Body of pancreas (tissue), 4 donors: Measurements from ENCODE around the gene IGSF9. TPM values are rescaled to one million over a fixed set of nuclear protein-coding genes. Genes with fewer than 3 reads are reported as not detected.

ENCODE experiments used
- ATAC-seq: fragments of 150-250 bp; one replicate; pipeline ENCODE4 v1.9.1; 2016
- DNase-seq, 4 donors: peaks; one replicate each; pipeline ENCODE4 v3.0.0-alpha.2; 2019
- H3K27ac ChIP-seq, 4 donors: fragments of 200-600 bp; sonication (generic); 1 replicate in 3 of 4; 2 replicates in 1 of 4; pipeline versions ENCODE4 v1.5.1 to v1.6.1; 2016 to 2019; ENCODE audit warnings: mild to moderate bottlenecking in 1 of 4, mixed read lengths in 1 of 4, moderate library complexity in 1 of 4
- H3K27me3 ChIP-seq, 2 donors: fragments of 200-600 bp; sonication (generic); one replicate each; pipeline ENCODE4 v1.6.0; 2016; ENCODE audit warnings: mild to moderate bottlenecking in 1 of 2
- H3K36me3 ChIP-seq, 2 donors: fragments of 200-600 bp; sonication (generic); replicated peaks in 1 of 2; 2 replicates each; pipeline ENCODE4 v1.5.1; 2016; ENCODE audit warnings: low read depth in 2 of 2; ENCODE audit not compliant: insufficient read depth in 1 of 2
- H3K4me1 ChIP-seq: fragments of 200-600 bp; sonication (generic); one replicate; pipeline ENCODE4 v1.6.0; 2016
- H3K4me3 ChIP-seq, 2 donors: fragments of 200-600 bp; sonication (generic); 1 replicate in 1 of 2; 2 replicates in 1 of 2; pipeline ENCODE4 v1.5.1; 2016 to 2019
- H3K9me3 ChIP-seq, 3 donors: fragments of 200-600 bp; sonication (generic); 1 replicate in 2 of 3; 2 replicates in 1 of 3; pipeline ENCODE4 v1.5.1; 2016
- CTCF ChIP-seq, 7 experiments: fragments of 450-650 bp in 4 of 7; fragments of 200-600 bp in 3 of 7; sonication (generic) in 3 of 7; IDR thresholded peaks; one replicate each; pipeline ENCODE4 v1.5.1; 2016 to 2019; ENCODE audit warnings: antibody characterized with exemption in 7 of 7
- POLR2A ChIP-seq, 3 donors: fragments of 450-650 bp; IDR thresholded peaks; one replicate each; pipeline ENCODE4 v1.6.1; 2016; ENCODE audit warnings: antibody characterized with exemption in 3 of 3, mild to moderate bottlenecking in 2 of 3
- WGBS, 2 donors: methylation state at CpG; one replicate each; pipeline ENCODE4 v1.1.5; 2017; 5-methylcytosine and 5-hydroxymethylcytosine counted together
- intact Hi-C: fragments of 100-400 bp; cut with DNase I; formaldehyde crosslinking; loops from one replicate; pipeline ENCODE4 v1.15.1; 2023
- total RNA-seq, 2 donors: library from RNA; depleted of rRNA; stranded (reverse); fragments of >200 nt; gene quantifications; one replicate each; pipeline ENCODE4 v1.1.0, GENCODE V29; 2016

IGSF9 gene
- total RNA-seq, 2 donors from 2014 or later, result 2.3 to 4.9 TPM

GRCh38 chr1:159921251-159921650 is 24.2 kb downstream of the IGSF9 start:
- ATAC-seq, result no peak
- peaks cover 68% of the 10 kb centered on the region for H3K4me1 ChIP-seq
- intact Hi-C loops, result no loop called here

GRCh38 chr1:159920651-159921050 is 24.8 kb downstream of the IGSF9 start:
- Histone ChIP-seq H3K9me3 (no peaks in the 10 kb centered on the region), H3K27me3 (no peaks in the 10 kb centered on the region), H3K4me3 (no peak overlapping the region), H3K36me3 (peaks cover 4 to 18% of the 10 kb centered on the region in 2 donors), H3K4me1 (peaks cover 68% of the 10 kb centered on the region), H3K27ac (no peak overlapping the region)
- ATAC-seq (no peak), DNase-seq (no peak)
- intact Hi-C loops, result no loop called here
- WGBS, 2 donors, result 71 to 89% methylated on average over 1 of the region's 1 CpG
- TF ChIP-seq POLR2A (IDR thresholded peaks at IDR 0.05), result no peak

More at GRCh38 chr1:159921251-159921650, 24.2 kb downstream of the IGSF9 start:
- DNase-seq, result no peak
- Histone ChIP-seq H3K4me3 (no peak overlapping the region), H3K27ac (peak overlapping the region in 3 of 4 donors; percentile 94 to 99 (median 97)), H3K9me3 (no peaks in the 10 kb centered on the region), H3K27me3 (no peaks in the 10 kb centered on the region), H3K36me3 (peaks cover 4 to 18% of the 10 kb centered on the region in 2 donors)
- 53 to 58% methylated on average over 1 of the region's 1 CpG for WGBS, 2 donors
- TF ChIP-seq CTCF (IDR thresholded peaks at IDR 0.05) (no peak), POLR2A (IDR thresholded peaks at IDR 0.05) (no peak)

- 90 to 95% methylated on average over 8 to 10 of the region's 10 CpGs for WGBS, 2 donors
- Histone ChIP-seq H3K27me3 (no peaks in the 10 kb centered on the region), H3K9me3 (no peaks in the 10 kb centered on the region), H3K4me3 (no peak overlapping the region), H3K27ac (no peak overlapping the region), H3K4me1 (peaks cover 70% of the 10 kb centered on the region), H3K36me3 (peaks cover 4 to 18% of the 10 kb centered on the region in 2 donors)
- TF ChIP-seq CTCF (IDR thresholded peaks at IDR 0.05) (no peak), POLR2A (IDR thresholded peaks at IDR 0.05) (no peak)
- intact Hi-C loops, result no loop called here
- ATAC-seq (no peak), DNase-seq (no peak)
Measured at GRCh38 chr1:159920202-159920601, 25.2 kb downstream of the IGSF9 start.

GRCh38 chr1:159919236-159919865 is 26.1 kb downstream of the IGSF9 start:
- no peak overlapping the region for H3K27ac ChIP-seq
- H3K4me1 ChIP-seq, result peaks cover 74% of the 10 kb centered on the region
- no peak overlapping the region for H3K4me3 ChIP-seq
- 89 to 100% methylated on average over 10 of the region's 10 CpGs for WGBS, 2 donors
- DNase-seq, result no peak
- no peaks in the 10 kb centered on the region for H3K9me3 ChIP-seq
- no peaks in the 10 kb centered on the region for H3K27me3 ChIP-seq
- peaks cover 4 to 18% of the 10 kb centered on the region in 2 donors for H3K36me3 ChIP-seq
- ATAC-seq, result no peak
- intact Hi-C loops, result no loop called here
- no peak for TF ChIP-seq CTCF (IDR thresholded peaks at IDR 0.05)
- TF ChIP-seq POLR2A (IDR thresholded peaks at IDR 0.05), result no peak

GRCh38 chr1:159918352-159919200 is 26.8 kb downstream of the IGSF9 start:
- no peak for TF ChIP-seq POLR2A (IDR thresholded peaks at IDR 0.05)
- TF ChIP-seq CTCF (IDR thresholded peaks at IDR 0.05), result no peak
- WGBS, 2 donors, result 89 to 93% methylated on average over 9 to 13 of the region's 13 CpGs
- H3K4me1 ChIP-seq, result peaks cover 77% of the 10 kb centered on the region
- intact Hi-C loops, result no loop called here
- H3K27ac ChIP-seq, result peak overlapping the region in 2 of 4 donors; percentile 27 to 72
- ATAC-seq (no peak), DNase-seq (no peak)
- H3K9me3 ChIP-seq, result no peaks in the 10 kb centered on the region
- H3K27me3 ChIP-seq, result no peaks in the 10 kb centered on the region
- peaks cover 4 to 18% of the 10 kb centered on the region in 2 donors for H3K36me3 ChIP-seq
- H3K4me3 ChIP-seq, result no peak overlapping the region
